Endothelial cell of umbilical vein (primary cell): ENCODE data around the gene PLEKHB2.

Source experiments
- CTCF ChIP-seq, 2 donors: IDR thresholded peaks; 1 replicate in 1 of 2; 2 replicates in 1 of 2; pipeline ENCODE4 v1.5.1; 2011; ENCODE audit warnings: low read length in 2 of 2, mild to moderate bottlenecking in 2 of 2, moderate library complexity in 2 of 2, control low read depth in 1 of 2, inconsistent platforms in 1 of 2, low read depth in 1 of 2; ENCODE audit not compliant: insufficient read depth in 1 of 2; ENCODE audit errors: extremely low read depth in 1 of 2
- EZH2 ChIP-seq: IDR thresholded peaks from 2 replicates; pipeline ENCODE4 v1.6.1; 2012; ENCODE audit warnings: borderline replicate concordance, low read depth, mild to moderate bottlenecking, moderate library complexity, low read length, inconsistent platforms; ENCODE audit not compliant: severe bottlenecking
- GATA2 ChIP-seq: IDR thresholded peaks from 2 replicates; pipeline ENCODE4 v1.7.0; 2011; ENCODE audit warnings: low read depth, mild to moderate bottlenecking, moderate library complexity, mixed read lengths, low read length; ENCODE audit not compliant: insufficient read length, insufficient read depth
- JUN ChIP-seq: IDR thresholded peaks from 2 replicates; pipeline ENCODE4 v1.6.1; 2011; ENCODE audit warnings: borderline replicate concordance, low read depth; ENCODE audit not compliant: insufficient read length, insufficient read depth
- MAX ChIP-seq: IDR thresholded peaks from 2 replicates; pipeline ENCODE4 v1.6.1; 2011; ENCODE audit not compliant: insufficient read depth, insufficient read length
- POLR2A ChIP-seq: IDR thresholded peaks from 2 replicates; pipeline ENCODE4 v1.6.1; 2012; ENCODE audit warnings: low read depth, mild to moderate bottlenecking, control low read depth, low read length
- POLR2AphosphoS5 ChIP-seq: IDR thresholded peaks from 2 replicates; pipeline ENCODE4 v1.6.1; 2012; ENCODE audit warnings: low read depth, mild to moderate bottlenecking, control low read depth, low read length, moderate library complexity; ENCODE audit not compliant: insufficient read depth

- TF ChIP-seq EZH2 (no peak), CTCF (IDR thresholded peaks at IDR 0.05; ENCODE audit: extremely low read depth in 1 of 2, insufficient read depth in 1 of 2, low read depth in 1 of 2, low read length in 2 of 2) (no peak), POLR2A (no peak), POLR2AphosphoS5 (no peak), JUN (no peak), MAX (no peak), GATA2 (no peak)
These were observed 49.5 kb downstream of the PLEKHB2 start for GRCh38 chr2:131154647-131155046.
